Spleen (tissue), 11 donors: ENCODE data around the gene ATP6V0B. TPM values are rescaled to one million over a fixed set of nuclear protein-coding genes. Genes with fewer than 3 reads are reported as not detected.

Source experiments
- DNase-seq: peaks from one replicate; pipeline ENCODE4 v3.0.0-alpha.2; 2020
- H3K27ac ChIP-seq, 8 donors: fragments of 200-600 bp; sonication (generic) in 7 of 8; 1 replicate in 4 of 8; 2 replicates in 4 of 8; pipeline versions ENCODE4 v1.5.0 to v1.8.0; 2016 to 2021; ENCODE audit warnings: inconsistent platforms in 4 of 8, mild to moderate bottlenecking in 4 of 8, moderate library complexity in 1 of 8
- H3K27me3 ChIP-seq, 7 donors: fragments of 200-600 bp; sonication (generic) in 6 of 7; replicated peaks in 1 of 7; 1 replicate in 4 of 7; 2 replicates in 3 of 7; pipeline versions ENCODE4 v1.5.0 to v1.8.0; 2016 to 2021; ENCODE audit warnings: inconsistent platforms in 3 of 7, mild to moderate bottlenecking in 1 of 7
- H3K36me3 ChIP-seq, 6 donors: fragments of 200-600 bp; sonication (generic) in 5 of 6; 1 replicate in 4 of 6; 2 replicates in 2 of 6; pipeline versions ENCODE4 v1.5.0 to v1.8.0; 2016 to 2021; ENCODE audit warnings: inconsistent platforms in 2 of 6
- H3K4me1 ChIP-seq, 6 donors: fragments of 200-600 bp; sonication (generic) in 5 of 6; 1 replicate in 3 of 6; 2 replicates in 3 of 6; pipeline versions ENCODE4 v1.5.0 to v1.8.0; 2016 to 2021; ENCODE audit warnings: inconsistent platforms in 3 of 6
- H3K4me3 ChIP-seq, 8 donors: fragments of 200-600 bp; sonication (generic) in 7 of 8; 1 replicate in 4 of 8; 2 replicates in 4 of 8; pipeline versions ENCODE4 v1.5.0 to v1.8.0; 2016 to 2021; ENCODE audit warnings: inconsistent platforms in 4 of 8, mild to moderate bottlenecking in 4 of 8, moderate library complexity in 2 of 8
- H3K9me3 ChIP-seq, 8 donors: fragments of 200-600 bp; sonication (generic) in 7 of 8; 1 replicate in 4 of 8; 2 replicates in 4 of 8; pipeline versions ENCODE4 v1.5.0 to v1.8.0; 2016 to 2021; ENCODE audit warnings: inconsistent platforms in 4 of 8
- CTCF ChIP-seq, 11 experiments: fragments of 200-600 bp in 7 of 11; fragments of 450-650 bp in 4 of 11; sonication (generic) in 4 of 11; IDR thresholded peaks in 8 of 11; conservative IDR thresholded peaks in 3 of 11; 1 replicate in 7 of 11; 2 replicates in 4 of 11; pipeline versions ENCODE4 v1.4.0 to v1.8.0; 2016 to 2021; ENCODE audit warnings: antibody characterized with exemption in 11 of 11, inconsistent platforms in 4 of 11, mild to moderate bottlenecking in 1 of 11
- POLR2A ChIP-seq, 3 donors: fragments of 450-650 bp; IDR thresholded peaks; one replicate each; pipeline ENCODE4 v1.5.1; 2017; ENCODE audit warnings: antibody characterized with exemption in 3 of 3, mild to moderate bottlenecking in 1 of 3
- POLR2AphosphoS5 ChIP-seq, 3 donors: sonication (generic); formaldehyde crosslinking; IDR thresholded peaks; one replicate each; pipeline ENCODE4 v1.5.1; 2017; ENCODE audit warnings: antibody characterized with exemption in 3 of 3
- WGBS, 5 donors: extraction: QIAGEN DNeasy Blood & Tissue Kit in 3 of 5; methylation state at CpG; one replicate each; pipeline versions ENCODE4 v1.1.5 to v1.1.7; 2013 to 2018; 5-methylcytosine and 5-hydroxymethylcytosine counted together
- intact Hi-C: fragments of 100-400 bp; cut with DNase I; formaldehyde crosslinking; loops from one replicate; pipeline ENCODE4 v1.15.0; 2023; ENCODE audit warnings: low total_unique reads
- polyA plus RNA-seq, 3 donors: library from polyadenylated mRNA; stranded (reverse); fragments of 200-250 nt; gene quantifications; one replicate each; pipeline ENCODE4 v1.2.1, GENCODE V29; 2013
- total RNA-seq, 7 donors: library from RNA; depleted of rRNA in 3 of 7; stranded (reverse); fragments of >200 nt in 3 of 7; fragmentation: NEBNext Ultra II Directional in 4 of 7; extraction: Animal tissue kit (Norgen Biotek cat#: 25700) in 4 of 7; gene quantifications; one replicate each; pipeline versions ENCODE4 v1.1.0 to v1.2.1, GENCODE V29; 2016 to 2021
- donor health status: healthy with polysubstance abuse.
- donor health status: DM: no; HTN: no; CAD: no; lungs with moderate emphysema.
- donor health status: DM: no; HTN: no; CAD: no.
- donor health status: Bipolar disorder and iron deficiency.
- donor health status: healthy.
- donor health status: DM: no; HTN: no; CAD: no.
- donor health status: DM: yes; HTN: yes; CAD: no.

The ATP6V0B gene
- total and polyA plus RNA-seq, 10 donors: 124 to 219 (median 177) TPM

GRCh38 chr1:43962324-43962723, 12.4 kb upstream of the ATP6V0B start:
- Histone ChIP-seq H3K36me3 (peaks cover 0 to 96% (median 34%) of the 10 kb centered on the region in 6 donors), H3K4me1 (no peaks in the 10 kb centered on the region), H3K4me3 (no peak overlapping the region), H3K27me3 (no peaks in the 10 kb centered on the region), H3K27ac (no peak overlapping the region), H3K9me3 (no peaks in the 10 kb centered on the region)
- intact Hi-C loops: no loop called here
- TF ChIP-seq POLR2AphosphoS5 (IDR thresholded peaks at IDR 0.05) (no peak), POLR2A (IDR thresholded peaks at IDR 0.05) (no peak), CTCF (IDR thresholded peaks at IDR 0.05 in 8 of 11, conservative IDR thresholded peaks at IDR 0.05 in 3 of 11) (no peak)
- 92 to 95% (median 93%) methylated on average over 2 of the region's 2 CpGs for WGBS, 5 donors
- DNase-seq: no peak

DNA sequence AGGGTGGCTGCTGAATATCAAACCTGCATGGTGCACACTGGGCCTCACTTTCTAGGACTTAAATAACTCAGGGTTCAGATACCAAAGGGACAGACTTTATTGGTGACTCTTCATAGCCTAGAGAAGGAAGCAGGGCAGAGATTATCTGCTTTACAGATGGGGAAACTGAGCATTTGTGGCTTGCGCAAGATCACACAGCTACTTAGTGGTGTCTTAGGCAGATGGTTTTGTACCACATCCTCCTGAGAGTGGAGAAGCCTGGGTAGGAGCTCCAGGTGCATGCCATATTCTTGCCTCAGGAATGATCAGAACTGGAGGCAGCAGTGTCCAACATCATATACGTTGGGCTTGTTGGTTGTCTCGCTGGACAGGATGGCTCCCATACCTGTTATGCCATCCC, 11.8 kb upstream of the ATP6V0B start:
- TF ChIP-seq POLR2A (IDR thresholded peaks at IDR 0.05) (no peak), POLR2AphosphoS5 (IDR thresholded peaks at IDR 0.05) (no peak)
- Histone ChIP-seq H3K4me1 (no peaks in the 10 kb centered on the region), H3K27me3 (no peaks in the 10 kb centered on the region), H3K4me3 (no peak overlapping the region), H3K9me3 (no peaks in the 10 kb centered on the region), H3K27ac (no peak overlapping the region), H3K36me3 (peaks cover 0 to 95% (median 27%) of the 10 kb centered on the region in 6 donors)
- WGBS, 5 donors: 85 to 96% (median 95%) methylated on average over 3 of the region's 3 CpGs
- no peak for DNase-seq
- intact Hi-C loops: no loop called here

DNA sequence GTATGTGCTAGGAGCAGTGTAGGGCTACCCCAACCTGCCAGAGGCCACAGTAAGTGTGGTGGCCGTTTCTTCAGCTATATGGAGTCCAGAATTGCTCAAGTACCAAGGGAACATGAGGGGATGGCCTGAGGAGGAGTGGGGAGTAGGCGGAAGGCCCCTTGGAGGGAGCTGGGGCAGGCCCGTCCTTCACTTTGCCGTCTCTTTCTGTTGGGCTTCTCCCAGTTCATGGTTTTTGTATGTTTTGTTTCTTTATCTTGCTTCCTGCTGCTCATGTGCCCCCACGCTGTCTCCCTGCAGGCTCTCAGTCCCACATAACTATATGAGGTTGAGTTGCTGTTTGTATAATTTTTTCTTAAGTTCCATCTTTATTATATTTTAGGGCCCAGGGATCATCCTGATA, 10.9 kb upstream of the ATP6V0B start:
- DNase-seq: peak; percentile 36
- H3K27me3 ChIP-seq: no peaks in the 10 kb centered on the region
- no peaks in the 10 kb centered on the region for H3K4me1 ChIP-seq
- H3K9me3 ChIP-seq: no peaks in the 10 kb centered on the region
- no peak for TF ChIP-seq POLR2A (IDR thresholded peaks at IDR 0.05)
- no peak for TF ChIP-seq CTCF (IDR thresholded peaks at IDR 0.05 in 8 of 11, conservative IDR thresholded peaks at IDR 0.05 in 3 of 11)
- no peak for TF ChIP-seq POLR2AphosphoS5 (IDR thresholded peaks at IDR 0.05)
- H3K27ac ChIP-seq: no peak overlapping the region
- peaks cover 0 to 87% (median 21%) of the 10 kb centered on the region in 6 donors for H3K36me3 ChIP-seq
- H3K4me3 ChIP-seq: no peak overlapping the region
- intact Hi-C loops: no loop called here
- 57 to 87% (median 64%) methylated on average over 5 of the region's 5 CpGs for WGBS, 5 donors

DNA sequence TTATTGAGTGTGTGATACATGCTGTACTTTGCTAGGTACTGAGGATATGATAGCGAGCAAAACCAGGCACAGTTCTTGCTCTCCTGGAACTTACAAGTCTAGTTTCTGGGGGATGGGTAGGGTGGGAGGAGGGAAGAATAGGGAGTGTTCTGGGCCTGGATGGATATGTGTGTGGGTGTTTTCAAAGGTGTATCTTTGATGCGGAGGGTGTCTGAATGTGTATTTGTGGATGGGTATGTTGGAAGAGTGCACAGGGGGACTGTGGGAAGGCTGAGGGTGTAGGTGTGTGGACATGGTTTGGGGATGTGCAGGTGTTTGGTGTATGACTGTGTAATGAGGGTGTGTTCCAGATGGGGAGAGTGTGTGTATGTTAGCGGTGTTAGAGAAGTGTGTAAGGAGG, 9.4 kb upstream of the ATP6V0B start:
- H3K36me3 ChIP-seq: peaks cover 0 to 72% (median 12%) of the 10 kb centered on the region in 6 donors
- no peaks in the 10 kb centered on the region for H3K9me3 ChIP-seq
- no peak for DNase-seq
- 87 to 98% (median 91%) methylated on average over 2 to 3 of the region's 3 CpGs for WGBS, 5 donors
- no peak overlapping the region for H3K4me3 ChIP-seq
- intact Hi-C loops: no loop called here
- H3K27me3 ChIP-seq: no peaks in the 10 kb centered on the region
- H3K4me1 ChIP-seq: peaks cover 2 to 13% (median 8%) of the 10 kb centered on the region in 6 donors
- TF ChIP-seq POLR2A (IDR thresholded peaks at IDR 0.05) (no peak), POLR2AphosphoS5 (IDR thresholded peaks at IDR 0.05) (no peak), CTCF (IDR thresholded peaks at IDR 0.05 in 8 of 11, conservative IDR thresholded peaks at IDR 0.05 in 3 of 11) (no peak)
- H3K27ac ChIP-seq: no peak overlapping the region
